Neural cell (in vitro differentiated cells): Measurements from ENCODE around the gene RNU6-7. TPM values are rescaled to one million over a fixed set of nuclear protein-coding genes. Genes with fewer than 3 reads are reported as not detected.

Source experiments
- H2AFZ ChIP-seq: fragments of 200-600, 300-800 bp; sonication (generic), shearing (Covaris generic); 2 replicates; pipeline ENCODE4 v1.6.0; 2014; ENCODE audit warnings: low read depth, mild to moderate bottlenecking, antibody characterized with exemption, low read length, moderate library complexity
- H3F3A ChIP-seq: fragments of 200-600 bp; shearing (Covaris generic); 2 replicates; pipeline ENCODE4 v1.6.1; 2016; ENCODE audit warnings: mild to moderate bottlenecking, moderate library complexity, mixed read lengths, antibody characterized with exemption, low read length; ENCODE audit not compliant: insufficient read depth, poor library complexity, severe bottlenecking
- H3K27ac ChIP-seq: fragments of 200-600, 300-800 bp; sonication (generic), shearing (Covaris generic); 2 replicates; pipeline ENCODE4 v1.5.1; 2014; ENCODE audit warnings: mild to moderate bottlenecking, low read length, moderate library complexity
- H3K27me3 ChIP-seq: fragments of 300-800, 200-600 bp; sonication (generic), shearing (Covaris generic); 2 replicates; pipeline ENCODE4 v1.6.0; 2014; ENCODE audit warnings: mild to moderate bottlenecking, low read depth, low read length, moderate library complexity; ENCODE audit not compliant: insufficient read depth
- H3K36me3 ChIP-seq: fragments of 300-800, 200-600 bp; sonication (generic), shearing (Covaris generic); 2 replicates; pipeline ENCODE4 v1.5.1; 2014; ENCODE audit warnings: mild to moderate bottlenecking, antibody characterized with exemption, low read length, moderate library complexity; ENCODE audit not compliant: insufficient read depth
- H3K4me2 ChIP-seq: fragments of 300-800, 200-600 bp; sonication (generic), shearing (Covaris generic); 2 replicates; pipeline ENCODE4 v1.6.0; 2014; ENCODE audit warnings: mild to moderate bottlenecking, low read length
- H3K4me3 ChIP-seq: fragments of 300-800, 200-600 bp; sonication (generic), shearing (Covaris generic); 2 replicates; pipeline ENCODE4 v1.5.1; 2014; ENCODE audit warnings: mild to moderate bottlenecking, low read length, moderate library complexity
- H3K79me2 ChIP-seq: fragments of 200-600 bp; shearing (Covaris generic); replicated peaks from 2 replicates; pipeline ENCODE4 v1.6.0; 2014; ENCODE audit warnings: mild to moderate bottlenecking, low read length, moderate library complexity; ENCODE audit not compliant: insufficient read depth
- H3K9ac ChIP-seq: fragments of 300-800, 200-600 bp; sonication (generic), shearing (Covaris generic); 2 replicates; pipeline ENCODE4 v1.6.1; 2016; ENCODE audit warnings: mild to moderate bottlenecking, low read length, mixed read lengths
- H3K9me2 ChIP-seq: fragments of 200-600 bp; shearing (Covaris generic); 2 replicates; pipeline ENCODE4 v1.6.1; 2016; ENCODE audit warnings: mild to moderate bottlenecking, low read length, mixed read lengths; ENCODE audit not compliant: insufficient read depth
- H3K9me3 ChIP-seq: fragments of 200-600, 300-800 bp; sonication (generic), shearing (Covaris generic); 2 replicates; pipeline ENCODE4 v1.6.1; 2016; ENCODE audit warnings: mild to moderate bottlenecking, mixed run types, low read length, moderate library complexity, mixed read lengths
- H4K20me1 ChIP-seq: fragments of 200-600 bp; shearing (Covaris generic); 2 replicates; pipeline ENCODE4 v1.6.1; 2016; ENCODE audit warnings: mild to moderate bottlenecking, mixed run types; ENCODE audit not compliant: insufficient read depth
- EP300 ChIP-seq: fragments of 450-650 bp; conservative IDR thresholded peaks from 2 replicates; pipeline ENCODE4 v1.6.1; 2014; ENCODE audit warnings: antibody characterized with exemption, mild to moderate bottlenecking, moderate library complexity; ENCODE audit not compliant: poor library complexity, severe bottlenecking
- EZH2 ChIP-seq: fragments of 200-600, 300-800 bp; shearing (Covaris generic), sonication (generic); IDR thresholded peaks from 2 replicates; pipeline ENCODE4 v1.6.1; 2014; ENCODE audit warnings: antibody characterized with exemption, low read length, borderline replicate concordance, mild to moderate bottlenecking; ENCODE audit not compliant: insufficient read depth, poor library complexity, severe bottlenecking
- MXI1 ChIP-seq: fragments of 450-650 bp; conservative IDR thresholded peaks from 2 replicates; pipeline ENCODE4 v1.6.1; 2014; ENCODE audit warnings: antibody characterized with exemption, mild to moderate bottlenecking; ENCODE audit not compliant: poor library complexity, severe bottlenecking
- POLR2AphosphoS5 ChIP-seq: IDR thresholded peaks from 2 replicates; pipeline ENCODE4 v1.6.1; 2012
- RAD21 ChIP-seq: fragments of 450-650 bp; conservative IDR thresholded peaks from 2 replicates; pipeline ENCODE4 v1.6.1; 2014; ENCODE audit warnings: antibody characterized with exemption, mild to moderate bottlenecking, moderate library complexity
- SMC3 ChIP-seq: fragments of 450-650 bp; conservative IDR thresholded peaks from 2 replicates; pipeline ENCODE4 v1.6.1; 2014; ENCODE audit warnings: antibody characterized with exemption, mild to moderate bottlenecking, moderate library complexity; ENCODE audit not compliant: poor library complexity
- TAF1 ChIP-seq: IDR thresholded peaks from 2 replicates; pipeline ENCODE4 v1.6.1; 2012; ENCODE audit warnings: low read depth
- polyA plus RNA-seq: library from polyadenylated mRNA; depleted of rRNA; stranded (reverse); fragments of >200 nt; gene quantifications from 2 replicates; pipeline ENCODE4 v1.2.3, GENCODE V29; 2014
- TF ChIP-seq, protein P1 (sequence below): fragments of 450-650 bp; IDR thresholded peaks from 2 replicates; pipeline ENCODE4 v1.5.1; 2014; ENCODE audit warnings: antibody characterized with exemption, mild to moderate bottlenecking, moderate library complexity; ENCODE audit not compliant: poor library complexity, severe bottlenecking
- TF ChIP-seq, protein P2 (sequence below): IDR thresholded peaks from 2 replicates; pipeline ENCODE4 v1.6.1; 2012; ENCODE audit warnings: borderline replicate concordance

RNU6-7 gene
- polyA plus RNA-seq, 1 donor from 2014 or later, result not detected

GRCh38 chr14:32206552-32206951, 4.7 kb downstream of the RNU6-7 start:
- H3K9ac ChIP-seq, result no peak overlapping the region
- no peaks in the 10 kb centered on the region for H3K9me3 ChIP-seq

GRCh38 chr14:32208490-32208889, 6.6 kb downstream of the RNU6-7 start:
- Histone ChIP-seq H4K20me1 (no peaks in the 10 kb centered on the region), H3K4me2 (no peak overlapping the region), H3K27ac (no peak overlapping the region), H3K9me3 (no peaks in the 10 kb centered on the region), H3K9me2 (no peaks in the 10 kb centered on the region), H3K36me3 (no peaks in the 10 kb centered on the region), H3K4me3 (no peak overlapping the region), H3F3A (no peaks in the 10 kb centered on the region), H3K27me3 (no peaks in the 10 kb centered on the region), H3K79me2 (no peaks in the 10 kb centered on the region), H2AFZ (no peak overlapping the region), H3K9ac (no peak overlapping the region)
- TF ChIP-seq MXI1 (no peak), RAD21 (no peak), POLR2AphosphoS5 (no peak), EZH2 (no peak), SMC3 (no peak), EP300 (no peak), TAF1 (no peak)
- TF ChIP-seq, protein P1, sequence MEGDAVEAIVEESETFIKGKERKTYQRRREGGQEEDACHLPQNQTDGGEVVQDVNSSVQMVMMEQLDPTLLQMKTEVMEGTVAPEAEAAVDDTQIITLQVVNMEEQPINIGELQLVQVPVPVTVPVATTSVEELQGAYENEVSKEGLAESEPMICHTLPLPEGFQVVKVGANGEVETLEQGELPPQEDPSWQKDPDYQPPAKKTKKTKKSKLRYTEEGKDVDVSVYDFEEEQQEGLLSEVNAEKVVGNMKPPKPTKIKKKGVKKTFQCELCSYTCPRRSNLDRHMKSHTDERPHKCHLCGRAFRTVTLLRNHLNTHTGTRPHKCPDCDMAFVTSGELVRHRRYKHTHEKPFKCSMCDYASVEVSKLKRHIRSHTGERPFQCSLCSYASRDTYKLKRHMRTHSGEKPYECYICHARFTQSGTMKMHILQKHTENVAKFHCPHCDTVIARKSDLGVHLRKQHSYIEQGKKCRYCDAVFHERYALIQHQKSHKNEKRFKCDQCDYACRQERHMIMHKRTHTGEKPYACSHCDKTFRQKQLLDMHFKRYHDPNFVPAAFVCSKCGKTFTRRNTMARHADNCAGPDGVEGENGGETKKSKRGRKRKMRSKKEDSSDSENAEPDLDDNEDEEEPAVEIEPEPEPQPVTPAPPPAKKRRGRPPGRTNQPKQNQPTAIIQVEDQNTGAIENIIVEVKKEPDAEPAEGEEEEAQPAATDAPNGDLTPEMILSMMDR, result no peak
- TF ChIP-seq, protein P2, sequence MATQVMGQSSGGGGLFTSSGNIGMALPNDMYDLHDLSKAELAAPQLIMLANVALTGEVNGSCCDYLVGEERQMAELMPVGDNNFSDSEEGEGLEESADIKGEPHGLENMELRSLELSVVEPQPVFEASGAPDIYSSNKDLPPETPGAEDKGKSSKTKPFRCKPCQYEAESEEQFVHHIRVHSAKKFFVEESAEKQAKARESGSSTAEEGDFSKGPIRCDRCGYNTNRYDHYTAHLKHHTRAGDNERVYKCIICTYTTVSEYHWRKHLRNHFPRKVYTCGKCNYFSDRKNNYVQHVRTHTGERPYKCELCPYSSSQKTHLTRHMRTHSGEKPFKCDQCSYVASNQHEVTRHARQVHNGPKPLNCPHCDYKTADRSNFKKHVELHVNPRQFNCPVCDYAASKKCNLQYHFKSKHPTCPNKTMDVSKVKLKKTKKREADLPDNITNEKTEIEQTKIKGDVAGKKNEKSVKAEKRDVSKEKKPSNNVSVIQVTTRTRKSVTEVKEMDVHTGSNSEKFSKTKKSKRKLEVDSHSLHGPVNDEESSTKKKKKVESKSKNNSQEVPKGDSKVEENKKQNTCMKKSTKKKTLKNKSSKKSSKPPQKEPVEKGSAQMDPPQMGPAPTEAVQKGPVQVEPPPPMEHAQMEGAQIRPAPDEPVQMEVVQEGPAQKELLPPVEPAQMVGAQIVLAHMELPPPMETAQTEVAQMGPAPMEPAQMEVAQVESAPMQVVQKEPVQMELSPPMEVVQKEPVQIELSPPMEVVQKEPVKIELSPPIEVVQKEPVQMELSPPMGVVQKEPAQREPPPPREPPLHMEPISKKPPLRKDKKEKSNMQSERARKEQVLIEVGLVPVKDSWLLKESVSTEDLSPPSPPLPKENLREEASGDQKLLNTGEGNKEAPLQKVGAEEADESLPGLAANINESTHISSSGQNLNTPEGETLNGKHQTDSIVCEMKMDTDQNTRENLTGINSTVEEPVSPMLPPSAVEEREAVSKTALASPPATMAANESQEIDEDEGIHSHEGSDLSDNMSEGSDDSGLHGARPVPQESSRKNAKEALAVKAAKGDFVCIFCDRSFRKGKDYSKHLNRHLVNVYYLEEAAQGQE, result no peak

More at GRCh38 chr14:32206552-32206951, 4.7 kb downstream of the RNU6-7 start:
- Histone ChIP-seq H3K9me2 (no peaks in the 10 kb centered on the region), H3K4me3 (no peak overlapping the region), H3K36me3 (no peaks in the 10 kb centered on the region), H4K20me1 (no peaks in the 10 kb centered on the region), H2AFZ (no peak overlapping the region), H3K27me3 (no peaks in the 10 kb centered on the region), H3K27ac (no peak overlapping the region), H3K4me2 (no peak overlapping the region), H3F3A (peaks cover 8% of the 10 kb centered on the region), H3K79me2 (no peaks in the 10 kb centered on the region)
- TF ChIP-seq EP300 (no peak), EZH2 (no peak), TAF1 (no peak)

- no peak overlapping the region for H2AFZ ChIP-seq
- no peak overlapping the region for H3K4me3 ChIP-seq
- no peaks in the 10 kb centered on the region for H3K9me2 ChIP-seq
- no peaks in the 10 kb centered on the region for H4K20me1 ChIP-seq
- H3K9me3 ChIP-seq, result no peaks in the 10 kb centered on the region
- H3K36me3 ChIP-seq, result no peaks in the 10 kb centered on the region
- TF ChIP-seq, protein P2, result no peak
- TF ChIP-seq TAF1 (no peak), EP300 (no peak), EZH2 (no peak), POLR2AphosphoS5 (no peak), SMC3 (no peak), RAD21 (no peak), MXI1 (no peak)
- TF ChIP-seq, protein P1, result no peak
- no peak overlapping the region for H3K27ac ChIP-seq
- H3F3A ChIP-seq, result no peaks in the 10 kb centered on the region
- no peak overlapping the region for H3K4me2 ChIP-seq
- no peaks in the 10 kb centered on the region for H3K27me3 ChIP-seq
- no peak overlapping the region for H3K9ac ChIP-seq
- no peaks in the 10 kb centered on the region for H3K79me2 ChIP-seq
These were observed 7.6 kb downstream of the RNU6-7 start for GRCh38 chr14:32209471-32209870.
